HepG2 (cell line): Measurements from ENCODE around the gene PLCB1.

ENCODE experiments used
- CTCF ChIP-seq: sonication (generic); formaldehyde crosslinking; IDR thresholded peaks from 2 replicates; pipeline ENCODE4 v1.5.0; 2020; ENCODE audit warnings: mild to moderate bottlenecking, missing genetic modification reagents, moderate library complexity
- EZH2 ChIP-seq: conservative IDR thresholded peaks from 2 replicates; pipeline ENCODE4 v1.6.1; 2012; ENCODE audit warnings: mild to moderate bottlenecking, low read depth, low read length, moderate library complexity
- FOXM1 ChIP-seq: sonication (generic); formaldehyde crosslinking; IDR thresholded peaks from 2 replicates; pipeline ENCODE4 v1.5.0; 2020; ENCODE audit warnings: missing genetic modification reagents
- GABPA ChIP-seq, 2 experiments: IDR thresholded peaks; 2 replicates each; pipeline ENCODE4 v1.6.1; 2011 to 2016; ENCODE audit warnings: low read depth in 2 of 2, low read length in 1 of 2, missing biosample characterization in 1 of 2, missing genetic modification characterization in 1 of 2
- GFI1 ChIP-seq: sonication (generic); formaldehyde crosslinking; IDR thresholded peaks from 2 replicates; pipeline ENCODE4 v1.5.0; 2020; ENCODE audit warnings: missing genetic modification reagents, mild to moderate bottlenecking, borderline replicate concordance
- JUNB ChIP-seq: sonication (generic); formaldehyde crosslinking; IDR thresholded peaks from 2 replicates; pipeline ENCODE4 v1.8.0; 2022; ENCODE audit warnings: missing genetic modification reagents, mild to moderate bottlenecking, borderline replicate concordance
- KLF13 ChIP-seq: sonication (generic); formaldehyde crosslinking; IDR thresholded peaks from 2 replicates; pipeline ENCODE4 v1.4.0; 2020; ENCODE audit warnings: mild to moderate bottlenecking, missing genetic modification reagents
- MXI1 ChIP-seq: IDR thresholded peaks from 3 replicates; pipeline ENCODE4 v1.6.1; 2012; ENCODE audit warnings: low read depth, low read length, inconsistent platforms, borderline replicate concordance
- ZNF121 ChIP-seq: sonication (generic); formaldehyde crosslinking; IDR thresholded peaks from 2 replicates; pipeline ENCODE4 v1.5.0; 2020; ENCODE audit warnings: mild to moderate bottlenecking, missing genetic modification reagents
- ZNF232 ChIP-seq: sonication (generic); formaldehyde crosslinking; IDR thresholded peaks from 2 replicates; pipeline ENCODE4 v1.4.0; 2020; ENCODE audit warnings: missing genetic modification reagents, borderline replicate concordance
- ZNF337 ChIP-seq: sonication (generic); formaldehyde crosslinking; IDR thresholded peaks from 2 replicates; pipeline ENCODE4 v1.5.1; 2020; ENCODE audit warnings: missing genetic modification reagents, low read depth, mild to moderate bottlenecking, borderline replicate concordance

- TF ChIP-seq ZNF232, result no peak
- TF ChIP-seq MXI1, result no peak
- TF ChIP-seq CTCF (CRISPR knock-in tag), result no peak
- TF ChIP-seq ZNF121 (CRISPR knock-in tag), result no peak
- TF ChIP-seq GFI1 (CRISPR knock-in tag), result no peak
- TF ChIP-seq JUNB (CRISPR knock-in tag), result no peak
- TF ChIP-seq ZNF337 (CRISPR knock-in tag), result no peak
- TF ChIP-seq EZH2, result no peak
- no peak for TF ChIP-seq GABPA (IDR thresholded peaks at IDR 0.05; ENCODE audit: low read depth, low read length)
- no peak for TF ChIP-seq GABPA (CRISPR knock-in tag; IDR thresholded peaks at IDR 0.05; ENCODE audit: low read depth)
- TF ChIP-seq KLF13 (CRISPR knock-in tag), result no peak
- no peak for TF ChIP-seq FOXM1 (CRISPR knock-in tag)
Measured at GRCh38 chr20:8271727-8272126, 139.7 kb downstream of the PLCB1 start.
